HL-60 (cell line): ENCODE measurements around the gene CDCA5.
A peak's percentile ranks its signal among the peaks of the same experiment; 100 is the strongest.

Experiments used
- DNase-seq, 2 experiments: peaks; one replicate each; pipeline ENCODE4 v3.0.0-alpha.2; 2010 to 2020; ENCODE audit warnings: low read depth in 1 of 2, low spot score in 1 of 2
- H3K27ac ChIP-seq: fragments of 250-450 bp; sonication (Bioruptor Pico); replicated peaks from 2 replicates; pipeline ENCODE4 v1.5.1; 2020; ENCODE audit warnings: mild to moderate bottlenecking, moderate library complexity
- H3K27me3 ChIP-seq: fragments of 250-450 bp; sonication (Bioruptor Pico); 2 replicates; pipeline ENCODE4 v1.5.1; 2021; ENCODE audit warnings: mild to moderate bottlenecking, moderate library complexity; ENCODE audit not compliant: insufficient read depth, poor library complexity, severe bottlenecking
- H3K4me3 ChIP-seq: replicated peaks from 2 replicates; pipeline ENCODE4 v1.5.1; 2011; ENCODE audit warnings: mild to moderate bottlenecking, control low read depth, low read length; ENCODE audit not compliant: insufficient read depth
- GABPA ChIP-seq: IDR thresholded peaks from 2 replicates; pipeline ENCODE4 v1.6.1; 2012; ENCODE audit warnings: low read depth
- POLR2AphosphoS5 ChIP-seq: IDR thresholded peaks from 2 replicates; pipeline ENCODE4 v1.6.1; 2012; ENCODE audit warnings: low read depth
- SPI1 ChIP-seq: IDR thresholded peaks from 2 replicates; pipeline ENCODE4 v1.6.1; 2012; ENCODE audit warnings: low read depth, mild to moderate bottlenecking, borderline replicate concordance
- TF ChIP-seq, protein P1 (sequence below): IDR thresholded peaks from one replicate; pipeline ENCODE4 v1.5.1; 2011; ENCODE audit warnings: low read length, control low read depth, inconsistent platforms; ENCODE audit not compliant: insufficient read depth
- TF ChIP-seq, protein P2 (sequence below): IDR thresholded peaks from 2 replicates; pipeline ENCODE4 v1.6.1; 2012; ENCODE audit warnings: low read depth; ENCODE audit not compliant: insufficient replicate concordance

The CDCA5 gene

GRCh38 chr11:65059959-65060824 is 23.6 kb downstream of the CDCA5 start:
- TF ChIP-seq POLR2AphosphoS5 (no peak), SPI1 (no peak), GABPA (no peak)
- Histone ChIP-seq H3K4me3 (no peak overlapping the region), H3K27me3 (no peaks in the 10 kb centered on the region), H3K27ac (no peak overlapping the region)
- no peak for DNase-seq

DNA sequence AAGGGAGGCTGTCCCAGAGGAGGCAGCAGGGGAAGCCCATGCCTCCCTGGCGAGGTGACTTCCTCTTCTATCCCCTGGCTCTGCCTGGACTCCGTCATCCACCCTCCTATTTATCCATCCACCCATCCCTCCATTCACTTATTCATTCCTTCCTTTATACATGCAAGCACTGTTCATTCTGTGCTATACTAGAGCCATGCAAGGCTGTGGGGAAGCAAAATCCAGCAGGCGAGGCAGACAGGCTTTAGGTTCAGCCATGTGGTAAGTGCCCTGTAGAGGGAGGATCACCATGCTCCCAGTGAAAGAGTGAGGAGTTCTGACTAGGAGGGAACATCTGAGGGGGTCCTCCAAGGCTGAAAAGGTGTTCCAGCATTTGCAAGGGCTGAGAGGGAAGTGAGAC is 24.3 kb downstream of the CDCA5 start:
- Histone ChIP-seq H3K4me3 (no peak overlapping the region), H3K27ac (no peak overlapping the region), H3K27me3 (no peaks in the 10 kb centered on the region)
- DNase-seq = no peak
- TF ChIP-seq GABPA (no peak), SPI1 (peak; percentile 37; the same call in 1 of the 2 replicates)

- H3K27ac ChIP-seq = no peak within 1 kb of the TSS
- TF ChIP-seq GABPA = no peak
- TF ChIP-seq, protein P1, sequence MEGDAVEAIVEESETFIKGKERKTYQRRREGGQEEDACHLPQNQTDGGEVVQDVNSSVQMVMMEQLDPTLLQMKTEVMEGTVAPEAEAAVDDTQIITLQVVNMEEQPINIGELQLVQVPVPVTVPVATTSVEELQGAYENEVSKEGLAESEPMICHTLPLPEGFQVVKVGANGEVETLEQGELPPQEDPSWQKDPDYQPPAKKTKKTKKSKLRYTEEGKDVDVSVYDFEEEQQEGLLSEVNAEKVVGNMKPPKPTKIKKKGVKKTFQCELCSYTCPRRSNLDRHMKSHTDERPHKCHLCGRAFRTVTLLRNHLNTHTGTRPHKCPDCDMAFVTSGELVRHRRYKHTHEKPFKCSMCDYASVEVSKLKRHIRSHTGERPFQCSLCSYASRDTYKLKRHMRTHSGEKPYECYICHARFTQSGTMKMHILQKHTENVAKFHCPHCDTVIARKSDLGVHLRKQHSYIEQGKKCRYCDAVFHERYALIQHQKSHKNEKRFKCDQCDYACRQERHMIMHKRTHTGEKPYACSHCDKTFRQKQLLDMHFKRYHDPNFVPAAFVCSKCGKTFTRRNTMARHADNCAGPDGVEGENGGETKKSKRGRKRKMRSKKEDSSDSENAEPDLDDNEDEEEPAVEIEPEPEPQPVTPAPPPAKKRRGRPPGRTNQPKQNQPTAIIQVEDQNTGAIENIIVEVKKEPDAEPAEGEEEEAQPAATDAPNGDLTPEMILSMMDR = no peak
- no peak for TF ChIP-seq SPI1
- TF ChIP-seq POLR2AphosphoS5 = no peak
- TF ChIP-seq, protein P2, sequence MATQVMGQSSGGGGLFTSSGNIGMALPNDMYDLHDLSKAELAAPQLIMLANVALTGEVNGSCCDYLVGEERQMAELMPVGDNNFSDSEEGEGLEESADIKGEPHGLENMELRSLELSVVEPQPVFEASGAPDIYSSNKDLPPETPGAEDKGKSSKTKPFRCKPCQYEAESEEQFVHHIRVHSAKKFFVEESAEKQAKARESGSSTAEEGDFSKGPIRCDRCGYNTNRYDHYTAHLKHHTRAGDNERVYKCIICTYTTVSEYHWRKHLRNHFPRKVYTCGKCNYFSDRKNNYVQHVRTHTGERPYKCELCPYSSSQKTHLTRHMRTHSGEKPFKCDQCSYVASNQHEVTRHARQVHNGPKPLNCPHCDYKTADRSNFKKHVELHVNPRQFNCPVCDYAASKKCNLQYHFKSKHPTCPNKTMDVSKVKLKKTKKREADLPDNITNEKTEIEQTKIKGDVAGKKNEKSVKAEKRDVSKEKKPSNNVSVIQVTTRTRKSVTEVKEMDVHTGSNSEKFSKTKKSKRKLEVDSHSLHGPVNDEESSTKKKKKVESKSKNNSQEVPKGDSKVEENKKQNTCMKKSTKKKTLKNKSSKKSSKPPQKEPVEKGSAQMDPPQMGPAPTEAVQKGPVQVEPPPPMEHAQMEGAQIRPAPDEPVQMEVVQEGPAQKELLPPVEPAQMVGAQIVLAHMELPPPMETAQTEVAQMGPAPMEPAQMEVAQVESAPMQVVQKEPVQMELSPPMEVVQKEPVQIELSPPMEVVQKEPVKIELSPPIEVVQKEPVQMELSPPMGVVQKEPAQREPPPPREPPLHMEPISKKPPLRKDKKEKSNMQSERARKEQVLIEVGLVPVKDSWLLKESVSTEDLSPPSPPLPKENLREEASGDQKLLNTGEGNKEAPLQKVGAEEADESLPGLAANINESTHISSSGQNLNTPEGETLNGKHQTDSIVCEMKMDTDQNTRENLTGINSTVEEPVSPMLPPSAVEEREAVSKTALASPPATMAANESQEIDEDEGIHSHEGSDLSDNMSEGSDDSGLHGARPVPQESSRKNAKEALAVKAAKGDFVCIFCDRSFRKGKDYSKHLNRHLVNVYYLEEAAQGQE = no peak
- H3K4me3 ChIP-seq = no peak within 1 kb of the TSS
- DNase-seq = no peak
- no peaks in the 10 kb centered on the region for H3K27me3 ChIP-seq
These were observed 25.3 kb downstream of the CDCA5 start, which contains the start of gene NAALADL1 for GRCh38 chr11:65058419-65059054. TSS of gene NAALADL1 (minus strand) at chr11:65058553. CDS start at chr11:65058521, 32 bp downstream.

DNA sequence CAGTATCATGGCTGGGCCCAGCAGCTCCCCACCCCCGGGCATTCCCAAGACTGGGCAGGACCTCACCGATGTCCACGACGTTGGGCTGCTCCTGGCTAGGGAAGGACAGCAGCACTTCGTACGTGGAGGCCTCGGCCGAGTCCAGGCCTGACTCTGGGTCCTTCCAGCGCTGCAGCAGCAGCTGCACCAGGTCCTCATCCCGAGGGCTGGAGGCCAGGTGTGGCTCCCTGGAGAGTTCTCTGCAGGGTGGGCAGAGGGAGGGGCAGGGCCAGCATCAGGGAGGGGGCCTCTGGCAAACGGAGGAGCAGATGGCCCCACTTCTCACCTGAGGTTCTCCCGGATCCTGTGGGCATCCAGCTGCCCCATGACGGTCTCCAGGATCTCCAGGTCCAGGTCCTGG is 25.8 kb downstream of the CDCA5 start:
- DNase-seq = no peak
- no peaks in the 10 kb centered on the region for H3K27me3 ChIP-seq
- no peak overlapping the region for H3K27ac ChIP-seq
- no peak overlapping the region for H3K4me3 ChIP-seq
- TF ChIP-seq POLR2AphosphoS5 (no peak), SPI1 (no peak)
- TF ChIP-seq, protein P2 = no peak
- TF ChIP-seq, protein P1 = no peak
